ENCODE data around the gene CIRBP.

The CIRBP gene

DNA sequence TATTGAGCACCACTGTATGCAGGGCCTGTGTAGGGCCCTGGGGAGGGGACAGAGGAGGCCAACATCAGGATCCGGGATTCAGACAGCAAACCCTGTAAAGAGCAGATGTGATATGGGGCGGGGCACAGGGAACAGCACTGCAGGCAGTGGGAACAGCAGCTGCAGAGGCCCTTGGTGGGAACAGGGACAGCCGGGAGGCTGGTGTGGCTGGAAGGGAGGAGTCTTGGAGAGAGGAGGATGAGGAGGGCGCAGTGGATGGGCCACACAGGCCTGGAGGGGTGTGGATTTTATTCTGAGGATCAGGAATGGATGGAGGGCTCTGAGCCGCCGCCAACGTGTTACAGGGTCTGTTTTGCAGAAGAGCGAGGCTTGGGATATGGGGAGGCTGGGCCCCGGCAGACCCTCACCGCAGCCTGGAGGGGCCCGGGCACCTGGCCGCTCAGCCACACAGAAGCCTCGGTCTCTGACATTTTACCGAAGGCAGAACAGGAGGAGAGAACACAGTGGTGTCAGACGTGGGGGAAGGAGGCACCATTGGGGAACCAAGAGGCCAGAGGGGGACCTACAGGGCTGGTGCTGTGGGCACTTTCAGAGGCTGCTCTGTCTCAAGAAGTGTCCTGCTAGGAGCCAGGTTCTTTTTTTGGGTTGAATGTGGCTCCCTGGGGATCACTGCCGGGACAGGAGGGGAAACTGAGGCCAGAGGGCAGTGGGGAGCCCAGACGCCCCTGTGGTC is 23.5 kb downstream of the CIRBP start:
- TF ChIP-seq, protein P1, sequence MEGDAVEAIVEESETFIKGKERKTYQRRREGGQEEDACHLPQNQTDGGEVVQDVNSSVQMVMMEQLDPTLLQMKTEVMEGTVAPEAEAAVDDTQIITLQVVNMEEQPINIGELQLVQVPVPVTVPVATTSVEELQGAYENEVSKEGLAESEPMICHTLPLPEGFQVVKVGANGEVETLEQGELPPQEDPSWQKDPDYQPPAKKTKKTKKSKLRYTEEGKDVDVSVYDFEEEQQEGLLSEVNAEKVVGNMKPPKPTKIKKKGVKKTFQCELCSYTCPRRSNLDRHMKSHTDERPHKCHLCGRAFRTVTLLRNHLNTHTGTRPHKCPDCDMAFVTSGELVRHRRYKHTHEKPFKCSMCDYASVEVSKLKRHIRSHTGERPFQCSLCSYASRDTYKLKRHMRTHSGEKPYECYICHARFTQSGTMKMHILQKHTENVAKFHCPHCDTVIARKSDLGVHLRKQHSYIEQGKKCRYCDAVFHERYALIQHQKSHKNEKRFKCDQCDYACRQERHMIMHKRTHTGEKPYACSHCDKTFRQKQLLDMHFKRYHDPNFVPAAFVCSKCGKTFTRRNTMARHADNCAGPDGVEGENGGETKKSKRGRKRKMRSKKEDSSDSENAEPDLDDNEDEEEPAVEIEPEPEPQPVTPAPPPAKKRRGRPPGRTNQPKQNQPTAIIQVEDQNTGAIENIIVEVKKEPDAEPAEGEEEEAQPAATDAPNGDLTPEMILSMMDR (IDR thresholded peaks at IDR 0.05; ENCODE audit: low read depth, low read length, missing control alignments): no peak
- no peak for DNase-seq (ENCODE audit: extremely low read depth, low read depth)
- H3K4me3 ChIP-seq (replicated peaks; ENCODE audit: low read depth, low read length): no peak overlapping the region

DNA sequence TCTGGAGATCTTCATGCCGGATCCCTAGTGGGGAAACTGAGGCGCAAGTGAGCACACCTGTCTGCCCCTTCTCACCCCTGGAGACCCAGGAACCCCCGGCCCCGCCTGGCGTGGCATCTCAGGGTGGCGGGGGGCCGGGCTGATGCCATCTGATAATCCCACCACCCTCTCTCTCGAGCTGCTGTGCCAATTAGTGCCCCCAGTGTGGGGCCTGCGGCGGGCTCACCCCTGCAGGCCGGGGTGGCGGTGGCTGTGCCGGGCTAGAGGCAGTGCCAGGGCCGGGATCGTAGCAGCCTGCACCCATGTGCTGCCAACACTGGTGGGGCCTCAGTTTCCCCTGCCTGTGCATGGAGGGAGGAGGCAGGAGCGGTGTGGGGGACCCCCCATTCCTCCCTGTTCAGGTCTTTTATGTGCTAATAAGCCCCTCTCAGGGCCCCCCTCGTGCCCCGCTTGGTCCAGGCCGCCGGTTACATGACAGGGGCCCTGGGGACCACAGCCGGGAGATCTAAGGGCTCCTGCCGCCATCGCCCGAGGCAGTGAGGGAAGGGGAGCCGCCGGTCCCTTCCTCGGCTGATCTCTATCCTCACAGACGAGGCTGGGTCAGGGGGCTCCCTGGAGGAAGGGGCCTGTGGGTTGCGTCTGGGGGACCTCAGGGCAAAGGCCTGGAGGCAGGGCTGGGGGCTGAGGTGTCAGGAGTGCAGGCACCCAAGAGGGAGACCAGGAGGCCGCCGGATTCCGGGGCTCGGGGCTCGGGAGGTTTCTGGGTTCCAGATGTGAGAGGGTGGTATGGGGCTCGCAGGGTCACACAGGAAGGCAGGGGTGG is 24.9 kb downstream of the CIRBP start:
- no peak overlapping the region for H3K4me3 ChIP-seq (replicated peaks; ENCODE audit: low read depth, low read length)
- DNase-seq (ENCODE audit: extremely low read depth, low read depth): no peak
- TF ChIP-seq, protein P1 (IDR thresholded peaks at IDR 0.05; ENCODE audit: low read depth, low read length, missing control alignments): no peak

DNA sequence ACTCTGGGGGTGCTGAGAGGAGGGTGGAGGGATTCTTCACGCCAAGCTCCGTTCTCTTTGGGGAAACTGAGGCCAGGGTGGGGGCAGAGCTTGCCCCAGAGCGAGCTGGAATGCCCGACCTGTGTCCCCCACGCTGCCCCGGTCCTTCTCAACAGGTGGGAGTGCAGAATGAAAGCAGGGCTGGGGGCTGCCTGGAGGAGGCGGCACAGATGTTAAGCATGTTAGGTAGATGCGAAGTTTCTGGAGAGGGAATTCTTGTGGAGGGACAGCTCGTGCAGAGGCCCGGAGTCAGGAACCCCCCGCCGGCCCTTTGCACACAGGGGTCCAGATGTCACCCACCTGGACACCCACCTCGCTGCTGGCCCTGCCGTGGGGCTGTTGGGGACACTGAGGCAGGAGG is 25.6 kb downstream of the CIRBP start:
- no peak for DNase-seq (ENCODE audit: extremely low read depth, low read depth)
- TF ChIP-seq, protein P1 (IDR thresholded peaks at IDR 0.05; ENCODE audit: low read depth, low read length, missing control alignments): no peak
- H3K4me3 ChIP-seq (replicated peaks; ENCODE audit: low read depth, low read length): no peak overlapping the region

DNA sequence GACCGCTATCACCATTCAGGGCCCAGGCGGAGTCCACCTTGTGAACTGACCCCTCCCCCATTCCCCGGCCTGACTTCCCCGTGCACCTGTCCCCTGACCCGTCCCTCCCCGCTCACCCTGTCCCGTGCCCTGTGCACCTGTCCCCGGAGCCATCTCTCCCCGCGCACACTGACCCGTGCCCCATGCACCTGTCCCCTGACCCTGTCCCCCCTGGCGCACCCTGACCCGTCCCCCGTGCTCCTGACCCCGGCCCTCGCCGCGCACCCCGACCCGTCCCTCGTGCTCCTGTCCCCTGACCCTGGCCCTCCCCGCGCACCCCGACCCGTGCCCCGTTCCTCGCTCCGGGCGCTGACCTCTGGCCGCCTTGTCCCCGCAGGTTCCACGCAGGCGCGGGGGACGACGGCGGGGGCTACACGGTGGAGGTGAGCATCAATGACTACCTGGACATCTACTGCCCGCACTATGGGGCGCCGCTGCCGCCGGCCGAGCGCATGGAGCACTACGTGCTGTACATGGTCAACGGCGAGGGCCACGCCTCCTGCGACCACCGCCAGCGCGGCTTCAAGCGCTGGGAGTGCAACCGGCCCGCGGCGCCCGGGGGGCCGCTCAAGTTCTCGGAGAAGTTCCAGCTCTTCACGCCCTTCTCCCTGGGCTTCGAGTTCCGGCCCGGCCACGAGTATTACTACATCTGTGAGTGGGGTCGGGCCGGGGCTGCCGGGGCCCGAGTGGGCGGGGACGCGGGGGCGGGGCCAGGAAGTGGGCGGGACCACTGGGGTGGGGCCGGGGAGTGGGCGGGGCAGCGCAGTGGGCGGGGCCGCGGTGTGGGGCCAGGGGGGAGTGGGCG is 26.3 kb downstream of the CIRBP start:
- DNase-seq (ENCODE audit: extremely low read depth, low read depth): no peak
- TF ChIP-seq, protein P1 (IDR thresholded peaks at IDR 0.05; ENCODE audit: low read depth, low read length, missing control alignments): no peak
- no peak overlapping the region for H3K4me3 ChIP-seq (replicated peaks; ENCODE audit: low read depth, low read length)

DNA sequence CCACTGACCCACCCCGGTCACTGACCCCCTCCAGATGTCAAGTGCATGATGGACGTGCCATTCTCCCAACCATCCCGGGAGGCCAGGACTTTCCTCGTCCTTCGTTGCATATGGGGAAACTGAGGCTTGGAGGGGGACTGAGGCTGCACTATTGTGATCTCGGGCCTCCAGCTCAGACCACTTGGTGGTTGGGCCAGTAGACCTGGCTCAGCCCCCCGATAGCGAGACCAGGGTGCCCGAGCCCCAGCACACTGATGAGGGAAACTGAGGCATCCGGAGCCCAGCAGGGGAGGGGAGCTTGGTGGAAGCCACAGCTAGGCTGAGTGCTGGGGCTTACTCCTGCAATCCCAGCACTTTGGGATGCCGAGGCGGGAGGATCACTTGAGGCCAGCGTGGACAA is 26.9 kb downstream of the CIRBP start:
- H3K4me3 ChIP-seq (replicated peaks; ENCODE audit: low read depth, low read length): no peak overlapping the region
- TF ChIP-seq, protein P1 (IDR thresholded peaks at IDR 0.05; ENCODE audit: low read depth, low read length, missing control alignments): no peak
- no peak for DNase-seq (ENCODE audit: extremely low read depth, low read depth)

DNA sequence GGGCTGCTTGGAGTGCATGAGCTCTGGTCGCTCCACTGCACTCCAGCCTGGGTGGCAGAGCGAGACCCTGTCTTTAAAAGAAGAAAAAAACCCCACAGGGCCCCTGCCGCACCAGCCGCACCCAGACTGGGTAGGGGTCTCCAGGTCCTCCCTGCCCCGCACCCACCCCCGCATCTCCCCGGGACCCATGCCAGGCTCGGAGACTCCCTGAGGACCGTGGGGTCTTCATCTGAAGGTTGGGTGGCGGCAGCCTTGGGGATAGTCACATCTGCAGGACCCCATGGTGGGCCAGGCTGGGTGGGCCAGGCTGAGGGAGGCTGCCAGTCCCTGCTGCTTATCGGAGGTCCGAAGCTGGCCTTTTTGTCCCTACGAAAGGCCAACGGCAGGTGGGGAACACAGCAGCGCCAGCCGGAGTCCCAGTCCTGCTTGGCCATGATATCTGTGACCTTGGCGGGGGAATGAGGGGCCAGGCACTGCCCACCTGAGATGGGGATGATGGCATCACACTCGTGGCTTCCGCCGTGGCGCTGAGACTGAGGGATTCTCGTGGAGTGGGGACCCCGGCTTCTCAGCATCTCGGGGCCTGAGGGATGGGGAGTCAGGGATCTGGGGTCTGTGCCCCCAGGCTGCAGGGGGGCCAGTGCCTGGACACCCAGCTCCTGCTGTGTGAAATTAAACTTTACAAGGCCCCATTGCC is 27.6 kb downstream of the CIRBP start:
- H3K4me3 ChIP-seq (replicated peaks; ENCODE audit: low read depth, low read length): no peak overlapping the region
- TF ChIP-seq, protein P1 (IDR thresholded peaks at IDR 0.05; ENCODE audit: low read depth, low read length, missing control alignments): no peak
- DNase-seq (ENCODE audit: extremely low read depth, low read depth): no peak

Data from HFF-Myc (cell line).